CD14-positive monocyte (primary cell): ENCODE measurements around the gene AHCY. TPM values are rescaled to one million over a fixed set of nuclear protein-coding genes. Genes with fewer than 3 reads are reported as not detected.
"Not testable (repeated sequence)": the region's sequence is repeated elsewhere in the genome, so short reads cannot be mapped to it uniquely, and the experiment has no call there.

Experiments
- DNase-seq, 3 donors: peaks; one replicate each; pipeline ENCODE4 v3.0.0-alpha.2; 2011 to 2022
- H2AFZ ChIP-seq: 2 replicates; pipeline ENCODE4 v1.6.0; 2012; ENCODE audit warnings: mild to moderate bottlenecking, low read depth, low read length, inconsistent platforms; ENCODE audit not compliant: insufficient read depth, poor library complexity, severe bottlenecking
- H3K27ac ChIP-seq, 2 donors: 1 replicate in 1 of 2; 2 replicates in 1 of 2; pipeline ENCODE4 v1.5.1; 2012 to 2013; ENCODE audit warnings: low read length in 2 of 2, control low read depth in 1 of 2, inconsistent platforms in 1 of 2, low read depth in 1 of 2, mild to moderate bottlenecking in 1 of 2
- H3K27me3 ChIP-seq, 2 donors: one replicate each; pipeline versions ENCODE4 v1.6.0 to v1.6.1; 2011 to 2013; ENCODE audit warnings: low read length in 2 of 2; ENCODE audit not compliant: control insufficient read depth in 2 of 2, insufficient read depth in 2 of 2
- H3K36me3 ChIP-seq, 2 donors: replicated peaks in 1 of 2; 1 replicate in 1 of 2; 2 replicates in 1 of 2; pipeline versions ENCODE4 v1.5.1 to v1.6.1; 2012 to 2013; ENCODE audit warnings: low read length in 2 of 2, control low read depth in 1 of 2, inconsistent platforms in 1 of 2, mild to moderate bottlenecking in 1 of 2; ENCODE audit not compliant: insufficient read depth in 2 of 2, control insufficient read depth in 1 of 2
- H3K4me1 ChIP-seq, 2 donors: 1 replicate in 1 of 2; 2 replicates in 1 of 2; pipeline versions ENCODE4 v1.5.1 to v1.6.1; 2012 to 2013; ENCODE audit warnings: low read length in 2 of 2, control low read depth in 1 of 2, inconsistent platforms in 1 of 2, mild to moderate bottlenecking in 1 of 2, moderate library complexity in 1 of 2; ENCODE audit not compliant: insufficient read depth in 2 of 2, control insufficient read depth in 1 of 2
- H3K4me2 ChIP-seq: replicated peaks from 2 replicates; pipeline ENCODE3; 2012; ENCODE audit warnings: low read length, moderate library complexity, mild to moderate bottlenecking; ENCODE audit not compliant: poor library complexity, severe bottlenecking; ENCODE audit errors: extremely low read depth
- H3K4me3 ChIP-seq, 3 experiments: fragments of 200-600 bp in 1 of 3; sonication (generic) in 1 of 3; replicated peaks in 1 of 3; 1 replicate in 2 of 3; 2 replicates in 1 of 3; pipeline ENCODE4 v1.5.1; 2011 to 2013; ENCODE audit warnings: low read length in 3 of 3, mild to moderate bottlenecking in 3 of 3, control low read depth in 2 of 3, low read depth in 2 of 3, inconsistent platforms in 1 of 3, moderate library complexity in 1 of 3
- H3K79me2 ChIP-seq: 2 replicates; pipeline ENCODE4 v1.6.0; 2012; ENCODE audit warnings: mild to moderate bottlenecking, control low read depth, inconsistent platforms, low read length, moderate library complexity; ENCODE audit not compliant: insufficient read depth
- H3K9ac ChIP-seq: 2 replicates; pipeline ENCODE4 v1.6.0; 2017; ENCODE audit warnings: low read length, mild to moderate bottlenecking; ENCODE audit not compliant: insufficient read depth, poor library complexity, severe bottlenecking
- H3K9me3 ChIP-seq, 2 donors: replicated peaks in 1 of 2; 1 replicate in 1 of 2; 2 replicates in 1 of 2; pipeline versions ENCODE4 v1.5.1 to v1.6.1; 2012 to 2013; ENCODE audit warnings: low read length in 2 of 2, control low read depth in 1 of 2; ENCODE audit not compliant: control insufficient read depth in 1 of 2, insufficient read depth in 1 of 2
- H4K20me1 ChIP-seq: 2 replicates; pipeline ENCODE4 v1.6.0; 2012; ENCODE audit warnings: mild to moderate bottlenecking, low read length, control low read depth, moderate library complexity; ENCODE audit not compliant: insufficient read depth
- H3K27ac Mint-ChIP-seq, 7 donors: one replicate each; pipeline ENCODE4 v1.8.0; 2020; ENCODE audit warnings: mild to moderate bottlenecking in 7 of 7, mixed read lengths in 7 of 7, moderate library complexity in 6 of 7, inconsistent platforms in 2 of 7
- H3K27me3 Mint-ChIP-seq, 3 donors: one replicate each; pipeline ENCODE4 v1.8.0; 2021 to 2022; ENCODE audit warnings: low read depth in 3 of 3, mild to moderate bottlenecking in 3 of 3, mixed read lengths in 3 of 3, moderate library complexity in 3 of 3, inconsistent platforms in 1 of 3
- H3K36me3 Mint-ChIP-seq, 2 donors: one replicate each; pipeline ENCODE4 v1.8.0; 2020; ENCODE audit warnings: mixed read lengths in 2 of 2, inconsistent platforms in 1 of 2, mild to moderate bottlenecking in 1 of 2
- H3K4me1 Mint-ChIP-seq: one replicate; pipeline ENCODE4 v1.8.0; 2020; ENCODE audit warnings: mild to moderate bottlenecking, mixed read lengths
- H3K4me3 Mint-ChIP-seq, 2 donors: one replicate each; pipeline ENCODE4 v1.8.0; 2020; ENCODE audit warnings: mild to moderate bottlenecking in 2 of 2, mixed read lengths in 2 of 2, moderate library complexity in 1 of 2
- H3K9me3 Mint-ChIP-seq, 7 donors: one replicate each; pipeline ENCODE4 v1.8.0; 2020 to 2022; ENCODE audit warnings: mixed read lengths in 7 of 7, mild to moderate bottlenecking in 6 of 7, moderate library complexity in 6 of 7, inconsistent platforms in 2 of 7
- WGBS: methylation state at CpG from one replicate; pipeline ENCODE4 v1.1.5; 2013; ENCODE audit warnings: missing lambda C conversion rate; ENCODE audit not compliant: insufficient coverage; 5-methylcytosine and 5-hydroxymethylcytosine counted together
- intact Hi-C, 2 donors: fragments of 100-400 bp; cut with micrococcal nuclease; formaldehyde crosslinking; loops; one replicate each; pipeline versions ENCODE4 v1.15.0 to v1.15.1; 2023
- polyA plus RNA-seq, 3 donors: library from polyadenylated mRNA; depleted of rRNA in 1 of 3; unstranded in 2 of 3; stranded (reverse) in 1 of 3; fragments of 300-500 nt in 2 of 3; fragments of >200 nt in 1 of 3; fragmentation: Illumina TruSeq in 2 of 3; gene quantifications; 1 replicate in 2 of 3; 2 replicates in 1 of 3; pipeline ENCODE4 v1.2.3, GENCODE V29; 2012 to 2021
- TF ChIP-seq, protein P1 (sequence below): fragments of 200-600 bp; IDR thresholded peaks from one replicate; pipeline ENCODE4 v1.8.0; 2022; ENCODE audit warnings: antibody characterized with exemption, mild to moderate bottlenecking

AHCY gene
- polyA plus RNA-seq, 3 donors, result 35.7 to 42.7 (median 41.1) TPM

DNA sequence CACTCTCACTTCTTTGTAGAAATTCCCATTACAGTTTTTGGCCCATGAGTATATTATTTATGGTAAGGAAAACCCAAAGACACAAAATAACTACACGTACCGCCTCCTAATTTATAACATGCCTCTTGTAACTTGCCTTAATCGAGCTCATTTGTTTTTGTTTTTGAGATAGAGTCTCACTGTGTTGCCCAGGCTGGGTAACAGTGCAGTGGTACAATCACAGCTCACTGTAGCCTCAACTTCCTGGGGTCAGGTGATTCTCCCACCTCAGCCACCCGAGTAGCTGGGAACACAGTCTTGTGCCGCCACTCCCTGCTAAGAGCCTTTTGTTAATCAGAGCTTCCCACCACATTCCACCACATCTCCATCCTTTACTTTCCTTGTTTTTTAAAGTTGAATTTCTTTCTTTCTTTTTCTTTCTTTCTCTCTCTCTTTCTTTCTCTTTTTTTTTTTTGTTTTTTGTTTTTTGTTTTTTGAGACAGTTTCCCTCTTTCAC lies 46.5 kb downstream of the AHCY start:
- Mint-ChIP-seq H3K4me3 (no peak overlapping the region), H3K27me3 (no peaks in the 10 kb centered on the region), H3K27ac (no peak overlapping the region), H3K9me3 (peaks cover 0 to 2% (median 0%) of the 10 kb centered on the region in 7 donors), H3K4me1 (peaks cover 1% of the 10 kb centered on the region), H3K36me3 (no peaks in the 10 kb centered on the region)
- Histone ChIP-seq H3K9me3 (no peaks in the 10 kb centered on the region), H3K27ac (no peak overlapping the region), H3K4me1 (peaks cover 0 to under 1% of the 10 kb centered on the region in 2 donors), H3K4me2 (no peak overlapping the region), H3K9ac (no peak overlapping the region), H2AFZ (no peak overlapping the region), H3K4me3 (no peak overlapping the region), H3K36me3 (no peaks in the 10 kb centered on the region), H4K20me1 (no peaks in the 10 kb centered on the region), H3K79me2 (no peaks in the 10 kb centered on the region), H3K27me3 (no peaks in the 10 kb centered on the region)
- no peak for DNase-seq
- WGBS, result 76% methylated on average over 2 of the region's 5 CpGs
- TF ChIP-seq, protein P1, sequence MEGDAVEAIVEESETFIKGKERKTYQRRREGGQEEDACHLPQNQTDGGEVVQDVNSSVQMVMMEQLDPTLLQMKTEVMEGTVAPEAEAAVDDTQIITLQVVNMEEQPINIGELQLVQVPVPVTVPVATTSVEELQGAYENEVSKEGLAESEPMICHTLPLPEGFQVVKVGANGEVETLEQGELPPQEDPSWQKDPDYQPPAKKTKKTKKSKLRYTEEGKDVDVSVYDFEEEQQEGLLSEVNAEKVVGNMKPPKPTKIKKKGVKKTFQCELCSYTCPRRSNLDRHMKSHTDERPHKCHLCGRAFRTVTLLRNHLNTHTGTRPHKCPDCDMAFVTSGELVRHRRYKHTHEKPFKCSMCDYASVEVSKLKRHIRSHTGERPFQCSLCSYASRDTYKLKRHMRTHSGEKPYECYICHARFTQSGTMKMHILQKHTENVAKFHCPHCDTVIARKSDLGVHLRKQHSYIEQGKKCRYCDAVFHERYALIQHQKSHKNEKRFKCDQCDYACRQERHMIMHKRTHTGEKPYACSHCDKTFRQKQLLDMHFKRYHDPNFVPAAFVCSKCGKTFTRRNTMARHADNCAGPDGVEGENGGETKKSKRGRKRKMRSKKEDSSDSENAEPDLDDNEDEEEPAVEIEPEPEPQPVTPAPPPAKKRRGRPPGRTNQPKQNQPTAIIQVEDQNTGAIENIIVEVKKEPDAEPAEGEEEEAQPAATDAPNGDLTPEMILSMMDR, result no peak
- intact Hi-C loops, result no loop called here

DNA sequence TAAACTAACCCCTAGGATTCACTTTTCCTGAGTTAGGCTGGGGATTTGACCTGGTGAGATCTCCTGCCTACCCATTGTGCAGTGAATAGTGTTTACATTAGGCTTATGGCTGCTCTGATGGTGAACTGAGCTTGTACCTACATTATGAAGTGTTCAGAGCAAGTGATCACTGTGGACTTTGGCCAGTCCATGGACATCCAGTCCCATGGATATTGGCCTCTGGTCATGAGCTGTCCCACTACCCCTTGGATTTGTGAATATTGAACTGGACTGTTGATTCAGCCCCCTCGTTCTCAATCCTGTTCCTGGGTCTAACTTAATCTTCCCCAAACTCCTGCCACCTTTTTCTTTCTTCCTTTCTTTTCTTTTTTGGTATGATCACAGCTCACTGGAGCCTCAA lies 48.2 kb downstream of the AHCY start:
- Mint-ChIP-seq H3K27me3 (no peaks in the 10 kb centered on the region), H3K36me3 (no peaks in the 10 kb centered on the region), H3K4me1 (peaks cover 10% of the 10 kb centered on the region), H3K4me3 (no peak overlapping the region), H3K27ac (peak overlapping the region in 1 of 7 donors; percentile 23), H3K9me3 (peaks cover 0 to 4% (median 0%) of the 10 kb centered on the region in 7 donors)
- H3K9me3 ChIP-seq, result no peaks in the 10 kb centered on the region
- H3K27ac ChIP-seq, result no peak overlapping the region
- H3K4me1 ChIP-seq, result peaks cover 4 to 14% of the 10 kb centered on the region in 2 donors
- DNase-seq, result no peak
- TF ChIP-seq, protein P1, result no peak
- H3K9ac ChIP-seq, result no peak overlapping the region
- no peaks in the 10 kb centered on the region for H4K20me1 ChIP-seq
- H3K27me3 ChIP-seq, result no peaks in the 10 kb centered on the region
- no peaks in the 10 kb centered on the region for H3K79me2 ChIP-seq
- H2AFZ ChIP-seq, result no peak overlapping the region
- H3K36me3 ChIP-seq, result no peaks in the 10 kb centered on the region
- WGBS, result no CpG with 5 or more reads among the region's 1 CpG
- H3K4me3 ChIP-seq, result no peak overlapping the region
- intact Hi-C loops, result no loop called here
- no peak overlapping the region for H3K4me2 ChIP-seq

DNA sequence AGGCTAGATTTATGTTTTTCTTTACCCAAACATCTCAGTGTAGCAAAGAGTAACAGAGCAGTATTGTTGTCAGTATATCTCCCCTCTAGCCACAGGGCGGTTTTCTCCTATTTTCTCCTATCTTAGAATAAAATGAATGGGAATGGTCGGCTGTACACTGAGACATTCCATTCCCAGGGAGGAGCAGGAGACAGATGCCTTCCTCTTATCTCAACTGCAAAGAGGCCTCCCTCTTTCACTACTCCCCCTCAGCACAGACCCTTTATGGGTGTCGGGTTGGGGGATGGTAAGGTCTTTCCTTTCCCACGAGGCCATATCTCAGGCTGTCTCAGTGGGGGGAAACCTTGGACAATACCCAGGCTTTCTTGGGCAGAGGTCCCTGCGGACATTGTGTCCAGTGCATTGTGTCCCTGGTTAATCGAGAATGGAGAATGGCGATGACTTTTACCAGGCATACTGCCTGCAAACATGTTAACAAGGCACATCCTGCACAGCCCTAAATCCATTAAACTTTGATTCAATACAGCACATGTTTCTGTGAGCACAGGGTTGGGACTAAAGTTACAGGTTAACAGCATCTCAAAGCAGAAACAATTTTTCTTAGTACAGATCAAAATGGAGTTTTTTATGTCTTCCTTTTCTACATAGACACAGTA lies 50.6 kb downstream of the AHCY start:
- H3K9me3 ChIP-seq, H3K4me3 ChIP-seq, H3K36me3 ChIP-seq, H3K36me3 Mint-ChIP-seq, H3K79me2 ChIP-seq, H3K27me3 ChIP-seq, H3K4me3 Mint-ChIP-seq, H3K27ac ChIP-seq, H4K20me1 ChIP-seq, H3K27ac Mint-ChIP-seq, DNase-seq, H3K4me2 ChIP-seq, H3K9ac ChIP-seq, H3K27me3 Mint-ChIP-seq, H3K9me3 Mint-ChIP-seq, H2AFZ ChIP-seq, intact Hi-C loops: not testable (repeated sequence)
- WGBS, result 90% methylated on average over 3 of the region's 7 CpGs
- H3K4me1 ChIP-seq, result peaks cover 25 to 39% of the 10 kb centered on the region in 2 donors
- peaks cover 31% of the 10 kb centered on the region for H3K4me1 Mint-ChIP-seq
